HG02798 (cell line): ENCODE data around the gene EXOC3.

Experiments
- ATAC-seq: cut with Tn5 transposase; IDR thresholded peaks from one replicate; pipeline ENCODE4 v1.9.1; 2021; ENCODE audit warnings: mild to moderate bottlenecking; ENCODE audit not compliant: unreplicated experiment, poor library complexity

The EXOC3 gene

DNA sequence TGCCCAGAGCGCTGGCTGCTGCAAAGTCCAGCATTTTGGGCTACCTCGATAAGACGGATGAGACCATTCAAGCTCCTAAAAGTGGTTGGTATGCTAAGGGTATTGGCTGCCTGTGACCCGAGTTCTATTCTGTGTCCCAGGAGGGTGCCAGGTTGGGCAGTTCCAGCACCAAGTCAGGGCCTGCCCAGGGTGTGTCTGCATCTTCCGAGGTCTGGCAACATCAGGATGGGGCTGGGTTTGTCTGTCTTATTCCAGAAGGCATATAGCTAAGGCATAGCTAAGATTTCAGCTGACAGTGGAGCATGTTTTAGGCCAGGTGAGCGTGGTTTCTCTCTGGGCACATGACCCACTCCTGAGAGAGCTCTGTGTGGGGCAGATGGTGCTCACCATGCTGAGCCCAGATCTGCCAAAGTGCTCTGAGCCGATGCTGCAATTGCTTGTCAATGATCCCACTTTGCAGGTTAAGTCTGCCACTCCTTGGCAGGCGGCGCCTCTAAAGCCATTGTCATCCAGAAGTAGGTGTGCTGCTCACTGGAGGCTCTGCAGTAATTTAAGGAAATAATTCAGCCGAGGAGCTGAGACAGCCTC lies 73.5 kb downstream of the EXOC3 start:
- no peak for ATAC-seq
